Fibroblast of skin of scalp (primary cell): ENCODE measurements around the gene COQ8A.
"Not testable (repeated sequence)": the region's sequence is repeated elsewhere in the genome, so short reads cannot be mapped to it uniquely, and the experiment has no call there.

Experiments used
- DNase-seq: peaks from one replicate; pipeline ENCODE4 v3.0.0-alpha.2; 2013

The COQ8A gene

DNA sequence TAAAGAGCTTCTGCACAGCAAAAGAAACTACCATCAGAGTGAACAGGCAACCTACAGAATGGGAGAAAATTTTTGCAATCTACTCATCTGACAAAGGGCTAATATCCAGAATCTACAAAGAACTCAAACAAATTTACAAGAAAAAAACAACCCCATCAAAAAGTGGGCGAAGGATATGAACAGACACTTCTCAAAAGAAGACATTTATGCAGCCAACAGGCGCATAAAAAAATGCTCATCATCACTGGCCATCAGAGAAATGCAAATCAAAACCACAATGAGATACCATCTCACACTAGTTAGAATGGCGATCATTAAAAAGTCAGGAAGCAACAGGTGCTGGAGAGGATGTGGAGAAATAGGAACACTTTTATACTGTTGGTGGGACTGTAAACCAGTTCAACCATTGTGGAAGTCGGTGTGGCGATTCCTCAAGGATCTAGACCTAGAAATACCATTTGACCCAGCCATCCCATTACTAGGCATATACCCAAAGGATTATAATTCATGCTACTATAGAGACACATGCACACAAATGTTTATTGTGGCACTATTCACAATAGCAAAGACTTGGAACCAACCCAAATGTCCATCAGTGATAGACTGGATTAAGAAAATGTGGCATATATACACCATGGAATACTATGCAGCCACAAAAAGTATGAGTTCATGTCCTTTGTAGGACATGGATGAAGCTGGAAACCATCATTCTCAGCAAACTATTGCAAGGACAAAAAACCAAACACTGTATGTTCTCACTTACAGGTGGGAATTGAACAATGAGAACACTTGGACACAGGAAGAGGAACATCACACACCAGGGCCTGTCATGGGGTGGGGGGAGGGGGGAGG is 10.6 kb upstream of the COQ8A start:
- not testable (repeated sequence) for DNase-seq

DNA sequence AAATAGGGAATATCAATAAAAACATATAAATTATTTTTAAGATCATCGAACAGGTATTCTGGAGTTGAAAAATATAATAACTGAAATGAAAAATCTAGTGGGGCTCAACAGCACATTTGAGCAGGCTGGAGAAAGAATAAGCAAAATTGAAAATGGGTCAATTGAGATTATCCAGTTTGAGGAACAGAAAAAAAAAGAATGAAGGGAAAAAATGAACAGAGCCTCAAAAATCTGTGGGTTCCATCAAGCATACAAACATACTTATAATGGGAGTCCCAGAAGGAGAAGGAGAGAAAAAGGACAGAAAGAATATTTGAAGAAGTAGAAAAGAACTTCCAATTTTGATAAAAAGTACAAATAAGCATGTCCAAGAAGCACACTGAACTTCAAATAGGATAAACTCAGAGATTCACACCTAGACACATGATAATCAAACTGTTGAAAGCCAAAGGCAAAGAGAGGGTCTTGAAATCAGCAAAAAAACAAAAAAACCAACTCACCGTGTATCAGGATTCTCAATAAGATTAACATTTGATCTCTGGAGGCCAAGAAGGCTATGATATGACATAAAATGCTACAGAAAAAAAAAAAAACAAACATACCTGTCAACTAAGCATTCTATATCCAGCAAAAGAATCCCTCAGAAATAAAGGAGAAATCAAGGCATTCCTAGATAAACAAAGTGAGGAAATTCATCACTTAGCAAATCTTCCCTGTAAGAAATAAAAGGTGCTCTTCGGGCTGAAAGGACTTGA is 5.4 kb upstream of the COQ8A start:
- no peak for DNase-seq

DNA sequence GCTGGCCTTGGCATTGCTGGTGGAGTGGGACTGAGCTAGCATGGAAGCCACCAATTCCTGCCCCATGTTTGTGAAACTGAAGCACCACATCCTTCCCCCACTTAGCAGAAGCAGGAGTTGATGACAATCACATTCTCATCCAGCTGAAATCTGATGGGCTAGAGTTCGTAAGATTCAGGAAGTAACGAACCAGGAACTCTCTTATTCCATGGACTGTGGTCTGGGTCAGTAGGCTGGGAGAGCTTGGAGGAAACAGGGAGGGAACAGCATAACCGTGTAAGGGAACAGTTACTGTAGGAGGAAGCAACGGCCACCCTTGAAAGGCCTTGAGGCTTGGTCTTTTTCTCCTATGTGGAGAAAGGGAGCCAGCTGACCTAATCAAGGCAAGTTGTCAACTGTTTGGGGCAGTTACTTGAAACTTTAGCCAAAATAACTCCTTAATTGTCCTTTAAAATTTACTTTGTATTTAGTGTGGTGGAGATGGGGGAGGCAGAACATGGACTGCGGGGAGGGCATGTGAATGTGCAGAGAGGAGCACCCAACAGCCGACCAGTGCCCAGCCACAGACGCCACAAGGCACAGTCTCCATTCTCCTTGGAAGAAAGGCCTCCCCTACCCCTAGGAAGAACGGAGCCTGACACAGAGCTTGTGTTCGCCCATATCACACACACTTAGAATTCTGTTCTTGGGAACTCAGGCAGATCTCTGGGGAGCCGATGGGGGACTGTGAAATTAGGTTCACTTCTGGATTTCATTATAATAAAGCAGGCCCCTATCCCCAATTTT is 2.0 kb upstream of the COQ8A start:
- DNase-seq: no peak

DNA sequence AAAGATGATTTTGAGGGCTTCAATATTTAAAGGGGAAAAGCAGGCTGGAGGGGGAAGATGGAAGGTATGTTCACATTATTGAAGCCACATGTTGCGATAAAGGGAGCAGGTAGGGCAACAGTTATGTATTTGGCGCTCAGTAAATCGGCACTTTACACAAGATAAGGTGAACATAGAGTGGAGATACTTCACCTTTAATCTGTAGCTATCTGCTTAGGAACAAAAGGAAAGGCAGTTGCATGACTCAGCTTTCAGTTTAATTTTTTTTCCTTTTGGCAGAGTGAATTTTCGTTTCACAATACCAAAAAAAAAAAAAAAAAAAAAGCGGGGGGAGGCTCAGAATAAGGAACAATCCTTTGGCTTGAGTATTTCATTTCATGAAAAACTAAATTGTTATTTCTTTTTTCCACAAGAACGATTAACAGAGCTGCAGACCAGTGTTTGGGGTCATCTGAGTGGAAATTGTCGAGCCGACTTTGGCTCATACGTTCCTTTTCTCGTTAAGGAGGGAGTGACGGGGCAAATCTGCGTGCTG is 1.1 kb upstream of the COQ8A start:
- DNase-seq: peak; percentile 35

DNA sequence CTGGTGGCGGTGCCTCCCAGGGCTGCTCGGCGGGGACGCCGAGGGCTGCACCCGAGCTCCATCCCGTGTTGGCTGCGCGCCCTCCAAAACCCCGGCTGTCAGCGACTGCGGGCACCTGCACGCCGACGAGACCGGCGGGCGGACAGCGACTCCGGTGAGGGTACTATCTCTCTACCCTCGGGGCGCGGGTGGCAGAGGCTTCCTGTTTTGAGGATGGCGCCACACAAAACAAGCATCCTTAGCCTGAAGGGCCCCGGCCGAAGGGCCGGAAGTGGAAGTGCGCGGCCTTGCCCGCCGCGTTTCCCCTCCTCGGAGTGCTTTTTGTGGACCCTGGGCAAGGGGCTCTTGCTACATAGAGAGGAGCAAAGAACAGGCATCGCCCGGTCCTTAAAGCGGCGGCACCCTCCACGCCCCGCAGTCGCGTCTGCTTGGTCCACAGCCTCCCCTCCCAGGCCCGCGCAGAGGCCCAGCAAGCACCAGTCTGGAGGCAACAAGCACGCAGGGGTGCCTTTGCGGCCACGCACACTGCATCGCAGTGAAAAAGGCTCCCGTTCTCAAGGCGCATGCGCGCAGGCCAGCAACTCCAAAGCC is 561 bp upstream of the COQ8A start:
- DNase-seq: no peak

DNA sequence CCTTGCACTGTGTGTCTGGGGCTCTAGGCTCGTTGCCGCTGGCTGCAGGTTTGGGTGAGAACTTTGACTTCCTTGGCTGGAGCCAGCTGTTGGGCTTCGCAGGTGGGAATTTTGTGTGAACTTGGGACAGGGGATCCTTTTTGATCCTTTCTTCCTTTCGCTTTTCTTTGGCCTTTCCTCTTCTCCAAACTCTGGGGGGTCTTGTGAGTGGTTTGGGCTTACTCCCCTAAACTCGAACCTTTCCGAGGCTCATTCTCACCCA is 643 bp downstream of the COQ8A start:
- no peak for DNase-seq

DNA sequence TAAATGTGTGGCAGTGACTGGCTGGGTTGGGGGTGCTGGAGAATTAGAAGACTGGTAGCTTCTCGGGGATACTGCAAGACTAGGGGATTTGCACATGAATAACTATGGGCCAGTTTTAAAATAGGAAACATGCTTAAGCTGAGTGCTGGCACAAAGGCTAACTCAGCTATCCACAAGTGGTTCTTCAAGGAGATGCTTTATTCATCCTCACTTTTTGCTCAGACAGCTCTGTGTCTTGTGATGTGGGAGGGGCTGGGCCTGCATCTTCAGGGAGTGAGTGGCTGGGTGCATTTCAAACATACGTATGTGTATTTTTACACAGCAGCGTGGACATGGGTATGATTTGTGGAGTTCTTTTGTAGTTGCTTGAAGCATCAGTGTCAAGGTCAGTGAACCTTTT is 2.3 kb downstream of the COQ8A start:
- no peak for DNase-seq

DNA sequence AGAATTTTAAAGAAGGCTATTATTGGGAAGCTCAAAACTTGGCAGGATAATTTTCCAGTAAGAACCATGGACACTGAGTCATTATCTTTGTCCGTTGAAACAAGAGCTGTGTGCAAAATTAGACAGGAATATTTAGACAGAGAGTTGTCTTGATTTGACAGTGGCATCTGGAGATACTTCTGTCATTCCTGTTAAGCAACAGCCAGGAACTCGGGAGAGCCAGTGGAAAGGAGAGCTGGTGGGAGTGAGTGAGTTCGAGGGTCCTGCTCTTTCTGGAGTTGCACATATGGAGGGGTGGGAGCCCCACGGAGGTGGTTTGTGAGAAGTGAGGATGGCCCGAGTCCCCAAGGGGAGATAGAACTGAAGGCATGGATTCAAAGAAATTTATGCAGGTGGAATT is 3.1 kb downstream of the COQ8A start:
- no peak for DNase-seq

DNA sequence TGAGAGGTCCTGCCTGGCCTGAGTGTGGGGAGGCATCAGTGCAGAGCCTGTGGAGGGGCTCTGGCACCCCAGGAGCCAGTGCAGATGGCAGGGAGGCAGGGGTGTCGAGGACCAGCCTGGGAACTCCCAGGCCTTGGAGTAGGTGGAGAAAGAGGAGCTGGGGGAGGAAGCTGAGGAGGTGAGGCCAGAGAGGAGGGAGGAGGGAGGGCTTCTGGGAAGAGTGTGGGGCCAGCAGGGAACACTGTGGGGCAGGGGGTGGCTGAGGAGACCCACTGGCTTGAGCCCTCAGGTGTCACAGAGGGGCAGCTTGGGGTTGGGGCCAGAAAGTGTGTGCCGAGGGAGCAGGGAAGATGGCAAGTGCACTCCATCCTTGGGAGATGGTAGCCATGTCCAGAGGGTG is 3.8 kb downstream of the COQ8A start:
- no peak for DNase-seq

DNA sequence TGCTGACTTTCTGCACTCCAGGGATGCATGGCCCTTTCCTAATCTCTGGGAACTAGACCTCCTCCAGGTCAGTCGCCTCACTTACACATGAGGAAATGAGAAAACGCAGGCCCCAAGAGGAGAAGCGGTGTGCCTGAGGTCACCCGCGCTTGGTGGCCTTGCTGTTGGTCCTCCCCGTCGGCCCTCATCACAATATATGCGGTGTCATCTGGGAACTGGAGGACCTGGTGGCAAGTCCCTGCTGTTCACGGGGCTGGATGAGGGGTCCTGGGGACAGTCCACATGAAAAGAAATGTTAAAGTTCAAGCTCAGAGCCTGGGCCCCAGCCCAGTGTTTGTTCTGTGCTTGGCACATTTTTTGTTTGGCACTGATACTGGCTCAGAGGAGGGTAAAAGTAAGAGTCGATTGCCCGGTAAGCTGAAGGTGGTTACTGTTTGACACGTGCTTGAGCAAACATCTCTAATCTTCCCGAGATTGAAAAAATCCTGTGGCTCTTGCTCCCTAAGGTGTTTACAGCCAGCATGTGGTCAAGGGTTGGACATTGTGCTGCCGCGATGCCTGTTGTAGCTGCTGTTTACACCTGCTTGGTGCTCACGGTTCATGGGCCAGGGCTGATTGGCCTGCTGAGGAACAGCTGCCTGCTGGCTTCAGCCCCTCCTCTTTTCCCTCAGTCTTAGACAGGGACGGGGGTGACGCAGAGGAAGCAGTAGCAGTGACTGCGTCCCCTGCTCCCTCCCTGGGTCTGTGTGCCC is 5.2 kb downstream of the COQ8A start:
- DNase-seq: no peak

DNA sequence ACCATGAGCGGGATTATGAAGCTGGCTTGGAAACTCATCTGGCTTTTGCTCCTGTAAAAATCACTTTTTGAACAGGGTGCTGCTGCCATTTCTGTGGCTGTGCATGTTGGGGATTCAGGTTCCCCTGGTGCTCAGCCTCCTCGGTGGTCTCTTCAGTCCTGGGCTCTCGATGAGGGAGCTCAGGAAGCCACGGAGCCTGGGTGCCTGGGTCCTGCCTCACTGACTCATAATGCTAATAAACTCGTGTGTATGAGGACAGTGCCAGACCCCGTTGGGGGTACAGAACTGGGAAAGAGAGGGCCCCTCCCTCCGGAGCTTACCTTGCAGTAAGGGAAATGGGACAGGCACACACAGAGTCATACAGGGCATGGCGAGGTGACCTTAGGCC is 5.8 kb downstream of the COQ8A start:
- no peak for DNase-seq

DNA sequence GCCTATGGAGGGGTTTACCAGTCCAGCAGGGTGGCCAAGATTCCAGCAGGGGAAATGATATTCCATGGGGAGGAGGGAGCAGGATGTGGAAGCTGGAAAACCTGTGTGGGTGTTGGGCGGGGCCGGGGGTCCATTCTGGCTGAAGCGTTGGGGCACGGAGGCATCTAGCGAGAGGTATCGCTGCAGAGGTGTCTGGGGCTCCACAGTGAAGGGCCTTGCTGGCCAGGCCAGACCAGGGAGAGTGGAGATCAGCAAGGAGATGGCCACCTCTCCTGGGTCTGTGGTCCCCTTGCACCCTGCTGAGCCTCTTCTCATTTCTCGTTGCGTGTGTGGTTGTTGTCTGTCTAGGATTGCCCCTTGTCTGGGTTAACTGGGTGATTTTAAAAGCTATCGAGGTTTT is 6.2 kb downstream of the COQ8A start:
- no peak for DNase-seq

DNA sequence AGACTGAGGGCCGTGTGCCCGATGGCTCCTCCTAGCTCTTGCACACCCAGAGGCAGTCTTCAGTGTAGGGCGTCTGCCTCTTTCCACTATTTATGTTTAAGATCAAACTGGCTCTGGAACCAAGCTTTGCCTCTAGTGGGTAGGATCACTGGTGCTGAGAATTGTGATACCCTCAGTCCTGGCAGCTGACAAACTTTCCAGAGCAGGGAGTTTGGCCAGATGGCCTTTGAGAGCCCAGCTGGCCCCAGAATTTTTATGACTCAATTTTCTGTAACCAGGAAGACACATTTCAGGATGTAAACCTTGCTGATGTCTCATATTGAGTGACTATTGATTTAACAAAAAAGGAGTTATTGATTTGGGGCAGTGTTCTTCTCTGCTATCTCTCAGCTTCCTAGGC is 6.7 kb downstream of the COQ8A start:
- DNase-seq: no peak

DNA sequence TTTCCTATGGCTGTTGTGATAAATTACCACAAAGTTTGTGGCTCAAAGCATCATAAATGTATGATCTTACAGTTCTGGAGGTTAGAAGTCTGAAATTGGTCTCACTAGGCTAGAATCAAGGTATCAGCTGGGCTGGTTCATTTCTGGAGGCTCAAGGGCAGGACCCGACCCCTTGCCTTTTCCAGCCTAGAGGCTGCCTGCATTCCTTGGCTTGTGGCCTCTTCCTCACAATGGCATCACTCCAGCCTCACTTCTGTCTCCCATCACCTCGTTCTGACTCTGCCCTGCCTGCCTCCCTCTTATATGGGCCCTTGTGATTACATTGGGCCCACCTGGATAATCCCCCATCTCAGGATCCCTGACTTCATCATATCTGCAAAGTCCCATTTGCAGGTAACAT is 8.0 kb downstream of the COQ8A start:
- DNase-seq: no peak

DNA sequence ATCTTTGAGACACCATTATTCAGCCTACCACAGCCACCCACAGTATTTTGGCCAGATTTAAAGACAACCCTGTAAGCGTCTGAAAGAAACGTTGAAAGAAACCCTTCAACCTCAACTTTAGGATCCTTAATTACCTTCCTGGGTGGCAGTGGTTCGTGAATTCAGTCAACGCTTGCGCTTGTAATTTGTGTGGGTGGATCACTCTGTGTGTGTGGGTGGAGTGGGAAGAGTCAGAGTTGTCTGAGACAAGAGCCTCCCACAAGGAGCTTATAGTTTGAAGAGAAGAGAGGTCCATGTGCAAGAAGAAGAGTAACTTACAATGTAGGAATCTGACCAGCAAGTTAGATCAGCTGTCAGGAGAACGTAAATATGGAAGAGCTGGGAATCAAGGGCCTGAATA is 8.4 kb downstream of the COQ8A start:
- DNase-seq: no peak

DNA sequence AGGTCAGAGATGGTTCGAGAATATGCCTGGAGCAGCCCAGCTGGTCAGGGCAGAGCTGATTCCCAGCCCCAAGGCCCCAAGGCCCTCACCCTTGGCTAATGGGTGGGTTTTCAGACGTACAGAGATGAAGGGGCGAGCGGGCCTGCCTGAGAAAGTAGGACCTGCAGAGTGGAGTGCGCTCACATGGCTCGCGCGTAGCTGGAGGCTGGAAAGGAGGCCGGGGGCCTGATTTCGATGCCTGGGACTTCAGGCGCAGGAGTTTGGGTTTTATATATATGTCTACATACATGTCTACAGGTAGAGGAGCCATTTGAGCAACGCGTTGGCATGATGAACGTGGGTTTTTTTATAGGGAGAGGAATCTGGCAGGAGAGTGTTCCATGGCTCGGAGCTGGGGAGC is 8.9 kb downstream of the COQ8A start:
- DNase-seq: no peak

DNA sequence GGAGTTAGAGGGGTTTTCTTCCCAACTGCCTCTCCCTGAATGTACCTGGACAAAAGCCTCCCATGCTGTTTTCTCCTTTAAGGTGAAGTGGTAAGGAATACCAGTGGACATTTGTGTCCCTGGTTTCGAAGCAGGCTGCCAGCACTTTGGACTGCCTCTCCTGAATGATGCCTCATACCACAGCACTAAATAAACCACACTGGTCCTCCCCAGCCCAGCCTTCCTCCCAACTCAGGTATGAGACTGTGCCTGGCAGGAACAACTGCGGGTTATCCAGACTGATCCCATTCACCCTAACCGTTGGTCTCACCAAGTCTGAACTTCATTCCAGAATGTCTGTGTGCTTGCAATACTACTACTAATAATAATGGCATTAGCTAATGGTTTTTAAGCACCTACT is 9.3 kb downstream of the COQ8A start:
- DNase-seq: no peak

DNA sequence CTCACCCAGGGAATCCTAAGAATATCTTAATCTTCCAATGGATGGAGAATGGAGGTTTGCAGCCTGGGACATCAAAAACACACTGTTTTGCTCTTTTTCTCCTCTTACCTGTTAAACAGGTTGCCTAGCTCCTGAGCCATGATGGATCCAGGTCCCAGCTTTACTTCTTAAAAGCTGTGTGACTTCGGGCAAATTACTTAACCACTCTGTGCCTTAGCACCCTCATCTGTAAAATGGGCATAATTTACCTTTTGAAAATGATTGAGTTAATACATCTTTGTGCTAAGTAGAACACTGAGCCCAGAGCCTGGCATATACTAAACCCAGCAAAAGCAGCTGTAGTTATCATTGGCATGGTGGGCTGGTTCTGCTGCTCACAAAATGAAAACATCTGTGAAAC is 10.2 kb downstream of the COQ8A start:
- DNase-seq: no peak

DNA sequence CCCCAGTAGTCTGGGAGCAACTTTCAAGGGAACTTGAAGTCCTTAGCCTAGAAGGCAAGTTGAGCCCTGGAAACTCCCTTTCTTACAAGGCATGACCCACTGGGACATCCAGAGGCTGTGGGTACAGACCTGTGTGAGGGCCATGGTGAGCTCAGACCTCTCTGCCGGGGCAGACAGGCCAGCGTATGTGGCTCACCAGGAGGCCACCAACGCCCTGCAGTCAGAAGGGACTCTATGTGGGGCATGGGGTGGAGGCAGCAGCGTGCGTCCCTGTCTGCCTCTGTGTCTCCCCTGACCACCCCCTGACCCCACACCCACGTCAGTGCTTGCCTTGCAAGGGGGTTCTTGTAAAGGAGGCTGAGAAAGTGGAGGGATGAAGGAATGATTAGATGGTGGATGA is 10.8 kb downstream of the COQ8A start:
- DNase-seq: no peak

DNA sequence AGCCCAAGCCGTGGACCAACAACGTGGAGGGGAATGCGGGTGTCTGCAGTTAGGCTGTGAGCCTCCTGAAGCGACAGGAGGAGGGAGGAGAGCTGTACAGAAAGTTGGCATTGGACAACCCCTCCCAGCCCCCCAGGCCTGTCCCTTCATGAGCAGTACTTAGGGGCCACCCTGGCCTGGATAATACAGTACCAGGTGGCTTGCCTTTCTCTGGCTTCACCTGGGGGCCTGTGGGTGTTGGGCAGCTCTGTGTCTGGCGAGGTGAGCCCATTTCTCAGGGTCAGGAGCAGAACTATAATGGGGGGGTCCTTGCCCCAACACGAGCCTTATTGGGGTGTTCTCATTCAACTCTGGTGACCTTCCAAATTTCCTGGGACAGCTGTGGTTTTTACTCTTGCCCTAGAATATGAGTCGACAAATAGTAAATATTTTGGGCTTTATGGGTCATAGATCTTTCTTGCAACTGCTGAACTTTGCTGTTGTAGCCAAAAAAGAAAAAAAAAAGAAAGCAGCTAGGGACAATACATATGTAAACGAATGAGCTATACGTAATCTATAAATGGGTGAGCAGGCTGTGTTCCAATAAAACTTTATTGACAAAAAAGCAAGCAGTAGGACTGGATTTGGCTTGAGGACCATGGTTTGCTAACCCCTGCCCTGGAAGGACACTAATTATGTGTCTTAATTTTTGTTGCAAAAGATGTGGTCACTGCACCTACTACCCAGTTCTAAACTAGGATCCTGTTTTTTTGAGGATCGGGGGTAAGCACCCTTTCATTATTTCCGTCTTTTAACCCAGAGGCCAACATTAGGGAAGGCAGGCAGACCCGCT is 11.4 kb downstream of the COQ8A start:
- no peak for DNase-seq

DNA sequence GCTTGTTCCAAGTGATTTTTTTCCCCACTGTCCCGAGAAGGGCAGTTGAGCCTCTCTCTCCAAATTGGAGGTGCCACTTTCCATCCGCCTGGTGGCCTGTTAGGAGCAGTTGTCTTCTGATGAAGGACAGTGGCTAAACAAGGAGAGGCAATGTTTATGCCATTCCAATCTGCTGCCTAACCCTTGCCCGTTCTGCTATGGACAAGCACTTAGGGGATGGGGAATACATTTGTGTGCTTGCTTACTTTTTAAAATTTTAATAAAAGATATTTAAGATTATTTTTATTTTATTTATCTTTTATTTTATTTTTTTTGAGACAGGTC is 12.0 kb downstream of the COQ8A start:
- DNase-seq: no peak
